SU-DHL-6 (cell line): ENCODE results near the gene ISM2.

Source experiments
- H2AFZ ChIP-seq: fragments of 200-600 bp; sonication (generic); 2 replicates; pipeline ENCODE4 v1.6.1; 2014; ENCODE audit warnings: low read depth, mild to moderate bottlenecking, moderate library complexity, mixed read lengths, antibody characterized with exemption, low read length; ENCODE audit not compliant: severe bottlenecking
- H3F3A ChIP-seq: fragments of 200-600 bp; shearing (Covaris generic); 2 replicates; pipeline ENCODE4 v1.6.0; 2016; ENCODE audit warnings: antibody characterized with exemption, mild to moderate bottlenecking; ENCODE audit not compliant: insufficient read depth
- H3K27ac ChIP-seq: fragments of 200-600 bp; sonication (generic); 2 replicates; pipeline ENCODE4 v1.5.1; 2016; ENCODE audit warnings: low read depth, mild to moderate bottlenecking, low read length, moderate library complexity, mixed read lengths
- H3K27me3 ChIP-seq: fragments of 200-600 bp; sonication (generic), shearing (Covaris generic); 2 replicates; pipeline ENCODE4 v1.6.0; 2014; ENCODE audit warnings: mild to moderate bottlenecking, low read length
- H3K36me3 ChIP-seq: fragments of 200-600 bp; sonication (generic); 2 replicates; pipeline ENCODE4 v1.6.1; 2014; ENCODE audit warnings: mild to moderate bottlenecking, low read length, mixed read lengths
- H3K4me2 ChIP-seq: fragments of 300-600, 200-600 bp; shearing (Covaris generic), sonication (generic); 2 replicates; pipeline ENCODE4 v1.6.0; 2014; ENCODE audit warnings: low read length, low read depth, mild to moderate bottlenecking; ENCODE audit not compliant: poor library complexity, severe bottlenecking
- H3K4me3 ChIP-seq: fragments of 200-600 bp; sonication (generic); 2 replicates; pipeline ENCODE4 v1.5.1; 2014; ENCODE audit warnings: antibody characterized with exemption, low read length, mild to moderate bottlenecking, mixed read lengths; ENCODE audit not compliant: insufficient read depth, poor library complexity, severe bottlenecking
- H3K79me2 ChIP-seq: fragments of 200-600 bp; sonication (generic); 2 replicates; pipeline ENCODE4 v1.6.1; 2014; ENCODE audit warnings: mild to moderate bottlenecking, low read length, moderate library complexity; ENCODE audit not compliant: insufficient read depth
- H3K9ac ChIP-seq: fragments of 200-600 bp; sonication (generic); 2 replicates; pipeline ENCODE4 v1.7.0; 2014; ENCODE audit warnings: mild to moderate bottlenecking, low read length
- H3K9me2 ChIP-seq: fragments of 200-600 bp; sonication (generic); replicated peaks from 2 replicates; pipeline ENCODE4 v1.6.1; 2014; ENCODE audit warnings: low read length; ENCODE audit not compliant: insufficient read depth
- H3K9me3 ChIP-seq: fragments of 200-600 bp; sonication (generic); 2 replicates; pipeline ENCODE4 v1.6.1; 2014; ENCODE audit warnings: low read length, mixed read lengths; ENCODE audit not compliant: insufficient read depth
- H4K20me1 ChIP-seq: fragments of 200-600 bp; sonication (generic); 2 replicates; pipeline ENCODE4 v1.6.1; 2014; ENCODE audit warnings: low read depth, mild to moderate bottlenecking, antibody characterized with exemption, low read length, moderate library complexity, mixed read lengths
- CTCF ChIP-seq: fragments of 200-600 bp; sonication (generic); IDR thresholded peaks from one replicate; pipeline ENCODE4 v1.5.1; 2017; ENCODE audit warnings: antibody characterized with exemption, mild to moderate bottlenecking, low read length, moderate library complexity; ENCODE audit not compliant: insufficient read depth, poor library complexity, severe bottlenecking
- EZH2phosphoT487 ChIP-seq: fragments of 200-600 bp; sonication (generic), shearing (Covaris generic); conservative IDR thresholded peaks from 2 replicates; pipeline ENCODE4 v1.6.1; 2018; ENCODE audit warnings: mild to moderate bottlenecking, antibody characterized with exemption, low read length, moderate library complexity, mixed read lengths

ISM2 gene

GRCh38 chr14:77489041-77489440 lies 9.6 kb downstream of the ISM2 start:
- no peak overlapping the region for H3K4me3 ChIP-seq
- H3K36me3 ChIP-seq = no peaks in the 10 kb centered on the region
- H3K9ac ChIP-seq = no peak overlapping the region
- H3K79me2 ChIP-seq = no peaks in the 10 kb centered on the region
- no peak for TF ChIP-seq CTCF
- TF ChIP-seq EZH2phosphoT487 = no peak
- no peaks in the 10 kb centered on the region for H3K9me2 ChIP-seq
- no peaks in the 10 kb centered on the region for H3F3A ChIP-seq
- no peaks in the 10 kb centered on the region for H3K9me3 ChIP-seq
- no peak overlapping the region for H3K4me2 ChIP-seq
- H3K27ac ChIP-seq = no peak overlapping the region
- no peaks in the 10 kb centered on the region for H3K27me3 ChIP-seq
- H4K20me1 ChIP-seq = no peaks in the 10 kb centered on the region
- H2AFZ ChIP-seq = no peak overlapping the region

- H3K9me2 ChIP-seq = no peaks in the 10 kb centered on the region
- H3K4me2 ChIP-seq = no peak overlapping the region
- no peaks in the 10 kb centered on the region for H3F3A ChIP-seq
- H3K9me3 ChIP-seq = no peaks in the 10 kb centered on the region
- H2AFZ ChIP-seq = no peak overlapping the region
- no peak overlapping the region for H3K27ac ChIP-seq
- H3K9ac ChIP-seq = no peak overlapping the region
- no peaks in the 10 kb centered on the region for H3K27me3 ChIP-seq
- H4K20me1 ChIP-seq = no peaks in the 10 kb centered on the region
- no peaks in the 10 kb centered on the region for H3K79me2 ChIP-seq
- no peak overlapping the region for H3K4me3 ChIP-seq
- no peaks in the 10 kb centered on the region for H3K36me3 ChIP-seq
- no peak for TF ChIP-seq CTCF
- no peak for TF ChIP-seq EZH2phosphoT487
These were observed 10.1 kb downstream of the ISM2 start for GRCh38 chr14:77488558-77488957.

- no peaks in the 10 kb centered on the region for H3K9me3 ChIP-seq
- no peaks in the 10 kb centered on the region for H3K27me3 ChIP-seq
- no peak overlapping the region for H3K4me3 ChIP-seq
- no peaks in the 10 kb centered on the region for H3K79me2 ChIP-seq
- TF ChIP-seq EZH2phosphoT487 (no peak), CTCF (no peak)
- H4K20me1 ChIP-seq = no peaks in the 10 kb centered on the region
- H2AFZ ChIP-seq = no peak overlapping the region
- no peak overlapping the region for H3K4me2 ChIP-seq
- no peaks in the 10 kb centered on the region for H3K36me3 ChIP-seq
- H3K27ac ChIP-seq = no peak overlapping the region
- H3K9me2 ChIP-seq = no peaks in the 10 kb centered on the region
- H3F3A ChIP-seq = no peaks in the 10 kb centered on the region
- no peak overlapping the region for H3K9ac ChIP-seq
These were observed 12.5 kb downstream of the ISM2 start for GRCh38 chr14:77485901-77486678.
